GM19035 (cell line): ENCODE data around the gene RNASET2.
"Not testable (repeated sequence)": the region's sequence is repeated elsewhere in the genome, so short reads cannot be mapped to it uniquely, and the experiment has no call there.

ENCODE experiments used
- ATAC-seq: cut with Tn5 transposase; IDR thresholded peaks from one replicate; pipeline ENCODE4 v1.9.1; 2021; ENCODE audit not compliant: unreplicated experiment

Gene RNASET2

GRCh38 chr6:166949528-166950442, 6.6 kb downstream of the RNASET2 start:
- peak; percentile 7 for ATAC-seq

GRCh38 chr6:166948724-166949123, 7.6 kb downstream of the RNASET2 start:
- not testable (repeated sequence) for ATAC-seq

GRCh38 chr6:166947251-166947650, 9.1 kb downstream of the RNASET2 start:
- no peak for ATAC-seq

- no peak for ATAC-seq
These were observed 10.2 kb downstream of the RNASET2 start for GRCh38 chr6:166946125-166946524.

GRCh38 chr6:166944666-166945256, 11.6 kb downstream of the RNASET2 start:
- no peak for ATAC-seq

- ATAC-seq, result no peak
These were observed 13.8 kb downstream of the RNASET2 start for GRCh38 chr6:166942393-166943168.

GRCh38 chr6:166940643-166941068, 15.7 kb downstream of the RNASET2 start:
- no peak for ATAC-seq

GRCh38 chr6:166939894-166940293, 16.5 kb downstream of the RNASET2 start:
- ATAC-seq, result no peak

- ATAC-seq, result no peak
These were observed 17.0 kb downstream of the RNASET2 start for GRCh38 chr6:166939345-166939744.

- ATAC-seq, result no peak
These were observed 17.6 kb downstream of the RNASET2 start for GRCh38 chr6:166938704-166939103.

- ATAC-seq, result no peak
These were observed 18.2 kb downstream of the RNASET2 start for GRCh38 chr6:166938150-166938549.

- ATAC-seq, result no peak
These were observed 18.6 kb downstream of the RNASET2 start for GRCh38 chr6:166937746-166938145.

GRCh38 chr6:166936079-166936787, 20.1 kb downstream of the RNASET2 start:
- ATAC-seq, result no peak

GRCh38 chr6:166935353-166935752, 21.0 kb downstream of the RNASET2 start:
- ATAC-seq, result no peak

GRCh38 chr6:166934174-166934573, 22.2 kb downstream of the RNASET2 start:
- ATAC-seq, result no peak

- no peak for ATAC-seq
These were observed 23.0 kb downstream of the RNASET2 start for GRCh38 chr6:166933396-166933795.

- no peak for ATAC-seq
These were observed 23.7 kb downstream of the RNASET2 start for GRCh38 chr6:166932616-166933015.

GRCh38 chr6:166932116-166932515, 24.2 kb downstream of the RNASET2 start:
- no peak for ATAC-seq

GRCh38 chr6:166931426-166931970, 24.9 kb downstream of the RNASET2 start:
- ATAC-seq, result no peak

- no peak for ATAC-seq
These were observed 25.9 kb downstream of the RNASET2 start for GRCh38 chr6:166930354-166930891.
